HG03460 (cell line): ENCODE data around the gene RGS19.

Experiments used
- ATAC-seq: cut with Tn5 transposase; IDR thresholded peaks from one replicate; pipeline ENCODE4 v1.9.1; 2021; ENCODE audit not compliant: unreplicated experiment

Gene RGS19

GRCh38 chr20:64036346-64037198, 42.7 kb downstream of the RGS19 start:
- ATAC-seq = no peak

GRCh38 chr20:64035933-64036345, 43.4 kb downstream of the RGS19 start, which contains the start of gene C20orf204:
Gene C20orf204 (plus strand): TSS chr20:64036182. CDS start chr20:64036324, 142 bp downstream.
- ATAC-seq = no peak

- no peak for ATAC-seq
Observed at GRCh38 chr20:64035066-64035932, 44.0 kb downstream of the RGS19 start.

- no peak for ATAC-seq
Observed at GRCh38 chr20:64033981-64034493, 45.3 kb downstream of the RGS19 start.

GRCh38 chr20:64032706-64033624, 46.4 kb downstream of the RGS19 start:
- ATAC-seq = no peak

GRCh38 chr20:64031822-64032314, 47.5 kb downstream of the RGS19 start:
- no peak for ATAC-seq

GRCh38 chr20:64030371-64031134, 48.8 kb downstream of the RGS19 start:
- ATAC-seq = no peak

GRCh38 chr20:64029293-64030117, 49.8 kb downstream of the RGS19 start:
- no peak for ATAC-seq

GRCh38 chr20:64027981-64028685, 51.2 kb downstream of the RGS19 start:
- no peak for ATAC-seq

GRCh38 chr20:64025826-64026412, 53.4 kb downstream of the RGS19 start:
- ATAC-seq = no peak

- no peak for ATAC-seq
Observed at GRCh38 chr20:64025101-64025825, 54.1 kb downstream of the RGS19 start.

GRCh38 chr20:64024141-64024990, 55.0 kb downstream of the RGS19 start:
- no peak for ATAC-seq

GRCh38 chr20:64023361-64024140, 55.8 kb downstream of the RGS19 start:
- ATAC-seq = no peak
